Measurements from ENCODE around the gene PPP1R9A. TPM values are rescaled to one million over a fixed set of nuclear protein-coding genes. Genes with fewer than 3 reads are reported as not detected.

The PPP1R9A gene
- total and polyA plus RNA-seq, 7 donors, result 1.8 to 51.3 (median 43.5) TPM

DNA sequence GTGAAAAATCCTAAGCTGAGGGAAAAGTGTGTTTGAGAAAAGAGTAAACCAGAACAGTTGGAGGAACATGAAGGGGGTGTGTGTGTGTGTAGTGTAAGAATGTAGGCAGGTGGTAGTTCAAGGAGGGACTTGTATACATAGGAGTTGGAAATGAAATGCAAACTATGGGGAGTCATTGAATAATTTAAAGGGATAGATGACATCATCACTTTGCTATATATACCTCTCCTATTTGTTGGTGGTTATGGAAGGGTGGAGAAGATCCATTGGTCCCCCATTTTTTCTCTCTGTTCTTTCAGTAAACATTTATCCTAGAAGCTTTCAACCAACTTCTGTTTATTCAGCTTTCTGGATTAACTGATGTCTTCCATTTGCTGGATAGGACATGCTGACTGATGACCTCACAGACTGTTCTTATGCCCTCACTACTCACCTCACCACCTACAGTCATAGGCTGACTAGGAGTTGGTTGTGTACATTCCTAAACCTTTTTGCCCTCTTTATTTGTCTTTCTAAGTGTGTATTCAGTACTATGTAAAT is 20.8 kb downstream of the PPP1R9A start:
- no peak for TF ChIP-seq POLR2AphosphoS5 (IDR thresholded peaks at IDR 0.05)
- TF ChIP-seq CTCF (IDR thresholded peaks at IDR 0.05), result no peak
- no peak for TF ChIP-seq POLR2A (IDR thresholded peaks at IDR 0.05)
- TF ChIP-seq EP300 (IDR thresholded peaks at IDR 0.05), result no peak
- intact Hi-C loops (cut with DNase I), result no loop called here

GRCh38 chr7:94933256-94933990 is 26.0 kb downstream of the PPP1R9A start:
- intact Hi-C loops (cut with DNase I), result no loop called here
- WGBS, 2 donors, result 54 to 75% methylated on average over 3 of the region's 3 CpGs
- no peaks in the 10 kb centered on the region for H3K9me3 ChIP-seq
- peak overlapping the region in 1 of 4 donors; percentile 7 for H3K27ac ChIP-seq
- no peak for DNase-seq
- no peaks in the 10 kb centered on the region for H3K27me3 ChIP-seq
- H3K4me3 ChIP-seq, result no peak overlapping the region
- TF ChIP-seq POLR2A (IDR thresholded peaks at IDR 0.05), result no peak
- no peak for TF ChIP-seq EP300 (IDR thresholded peaks at IDR 0.05)
- TF ChIP-seq POLR2AphosphoS5 (IDR thresholded peaks at IDR 0.05), result no peak
- no peak for TF ChIP-seq CTCF (IDR thresholded peaks at IDR 0.05)
- H3K36me3 ChIP-seq, result no peaks in the 10 kb centered on the region
- H3K4me1 ChIP-seq, result peaks cover 0 to 29% (median 13%) of the 10 kb centered on the region in 4 donors

More for the DNA sequence above, 20.8 kb downstream of the PPP1R9A start:
- Histone ChIP-seq H3K27ac (no peak overlapping the region), H3K27me3 (no peaks in the 10 kb centered on the region), H3K9me3 (no peaks in the 10 kb centered on the region), H3K36me3 (no peaks in the 10 kb centered on the region), H3K4me1 (peaks cover 0 to 18% (median 3%) of the 10 kb centered on the region in 4 donors), H3K4me3 (no peak overlapping the region)
- no peak for DNase-seq

DNA sequence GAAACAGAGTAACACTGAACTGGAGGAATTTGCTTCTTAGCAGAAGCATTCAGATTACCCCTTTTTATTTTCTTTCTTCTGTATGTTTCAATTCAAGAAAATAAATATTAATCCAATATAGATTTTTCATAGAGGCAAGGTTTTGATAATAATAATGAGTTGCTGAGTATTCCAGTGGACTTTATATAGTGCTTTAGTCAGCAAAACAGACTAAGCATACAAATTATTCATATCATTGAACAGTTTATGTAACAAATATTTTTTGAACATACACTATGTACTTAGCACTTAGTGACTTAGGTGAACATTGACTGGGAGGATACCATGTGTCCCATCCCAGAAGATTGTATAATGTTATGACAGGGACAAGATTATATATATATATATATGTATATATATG is 32.0 kb downstream of the PPP1R9A start:
- Histone ChIP-seq H3K4me3 (no peak overlapping the region), H3K36me3 (no peaks in the 10 kb centered on the region), H3K27me3 (no peaks in the 10 kb centered on the region), H3K9me3 (no peaks in the 10 kb centered on the region), H3K27ac (no peak overlapping the region), H3K4me1 (peaks cover 0 to 36% (median 15%) of the 10 kb centered on the region in 4 donors)
- DNase-seq, result no peak
- intact Hi-C loops (cut with DNase I), result no loop called here
- TF ChIP-seq POLR2A (IDR thresholded peaks at IDR 0.05), result no peak
- TF ChIP-seq POLR2AphosphoS5 (IDR thresholded peaks at IDR 0.05), result no peak
- TF ChIP-seq EP300 (IDR thresholded peaks at IDR 0.05), result no peak
- TF ChIP-seq CTCF (IDR thresholded peaks at IDR 0.05), result no peak

DNA sequence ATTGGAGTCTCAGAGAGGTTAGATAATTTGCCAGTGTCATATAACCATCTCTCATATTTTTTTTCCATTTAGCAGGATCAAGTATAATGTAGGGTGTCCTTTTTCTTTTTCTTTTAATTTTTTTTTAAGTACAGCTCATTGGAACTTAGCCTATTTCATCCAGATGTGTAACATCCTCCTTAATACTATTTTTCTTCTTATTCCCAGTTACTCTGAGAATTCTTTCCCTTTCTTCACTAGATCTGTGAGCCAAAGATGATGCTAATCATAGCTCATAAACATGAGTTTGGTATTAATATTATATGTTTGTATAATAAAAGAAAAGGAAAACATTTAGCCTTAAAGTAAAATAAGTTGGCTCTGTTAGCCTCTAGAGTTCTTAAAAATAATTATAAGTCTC is 32.8 kb downstream of the PPP1R9A start:
- Histone ChIP-seq H3K9me3 (no peaks in the 10 kb centered on the region), H3K4me3 (no peak overlapping the region), H3K36me3 (no peaks in the 10 kb centered on the region), H3K27ac (no peak overlapping the region), H3K4me1 (peaks cover 0 to 35% (median 15%) of the 10 kb centered on the region in 4 donors), H3K27me3 (no peaks in the 10 kb centered on the region)
- intact Hi-C loops (cut with DNase I), result no loop called here
- TF ChIP-seq POLR2A (IDR thresholded peaks at IDR 0.05) (no peak), EP300 (IDR thresholded peaks at IDR 0.05) (no peak), CTCF (IDR thresholded peaks at IDR 0.05) (no peak), POLR2AphosphoS5 (IDR thresholded peaks at IDR 0.05) (no peak)
- no peak for DNase-seq

Measured in sigmoid colon (tissue), 7 donors.